Mesothelial cell of epicardium (in vitro differentiated cells): ENCODE results near the gene CCSER2. TPM values are rescaled to one million over a fixed set of nuclear protein-coding genes. Genes with fewer than 3 reads are reported as not detected.

Experiments
- DNase-seq, 2 experiments: peaks; one replicate each; pipeline ENCODE4 v3.0.0; 2021; ENCODE audit warnings: low spot score in 2 of 2; ENCODE audit not compliant: unreplicated experiment in 2 of 2
- H3K27ac Mint-ChIP-seq: 2 replicates; pipeline ENCODE4 v1.8.0; 2021; ENCODE audit warnings: mixed read lengths
- H3K27me3 Mint-ChIP-seq: 2 replicates; pipeline ENCODE4 v1.8.0; 2021; ENCODE audit warnings: low read depth, mixed read lengths
- H3K36me3 Mint-ChIP-seq: 2 replicates; pipeline ENCODE4 v1.8.0; 2021; ENCODE audit warnings: mixed read lengths
- H3K4me1 Mint-ChIP-seq: 2 replicates; pipeline ENCODE4 v1.8.0; 2021; ENCODE audit warnings: mixed read lengths
- H3K4me3 Mint-ChIP-seq: 2 replicates; pipeline ENCODE4 v1.8.0; 2021; ENCODE audit warnings: mild to moderate bottlenecking, moderate library complexity, mixed read lengths
- H3K9me3 Mint-ChIP-seq: 2 replicates; pipeline ENCODE4 v1.8.0; 2021; ENCODE audit warnings: mixed read lengths
- total RNA-seq: library from RNA; stranded (reverse); gene quantifications from 3 replicates; pipeline ENCODE4 v1.2.1, GENCODE V29; 2021
- TF ChIP-seq, protein P1 (sequence below): fragments of 200-600 bp; sonication (generic); IDR thresholded peaks from one replicate; pipeline ENCODE4 v1.5.0; 2021; ENCODE audit warnings: antibody characterized with exemption; ENCODE audit not compliant: unreplicated experiment

Gene CCSER2
- total RNA-seq, 1 donor from 2014 or later, result 37.1 TPM

DNA sequence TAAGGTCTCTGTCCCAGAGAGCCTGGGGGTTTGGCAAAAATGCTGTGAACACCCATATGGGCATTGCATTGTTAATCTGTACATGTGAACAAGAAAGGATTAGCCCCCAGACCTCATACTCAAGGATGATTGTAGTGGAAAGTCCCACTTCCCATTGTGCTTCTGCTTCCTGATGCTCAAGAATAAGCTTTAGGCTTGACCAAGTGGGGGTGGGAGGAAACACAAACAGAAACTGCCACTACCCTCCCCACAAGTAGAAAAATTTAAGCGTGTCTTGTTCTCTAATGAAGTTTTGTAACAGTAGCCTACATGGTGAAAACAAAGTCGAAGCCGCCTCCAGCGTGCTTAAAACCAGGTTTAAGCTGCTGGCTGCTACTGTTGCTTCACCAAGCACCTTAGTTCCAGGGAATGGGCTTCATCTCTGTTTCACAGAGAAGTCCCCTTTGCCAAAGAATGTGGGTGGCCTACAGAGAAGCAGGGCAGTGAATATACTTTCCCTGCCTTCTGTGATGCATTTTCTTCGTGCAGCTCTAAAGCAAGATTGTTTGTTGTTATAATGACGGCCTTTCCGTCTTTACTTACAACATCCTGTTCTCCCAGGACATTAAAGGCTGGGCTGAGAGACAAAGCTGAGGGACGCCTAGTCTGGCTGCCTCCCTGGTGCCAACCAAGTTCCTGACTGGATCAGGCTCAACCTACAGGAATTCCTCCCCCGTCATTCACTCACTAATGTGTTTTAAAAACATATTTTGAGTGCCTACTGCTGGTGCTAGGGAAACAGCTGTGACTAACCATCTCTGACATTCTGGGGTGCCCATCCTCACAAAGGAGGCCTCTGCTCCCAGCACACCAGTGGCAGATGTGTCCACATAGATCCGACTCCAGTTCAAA is 32.1 kb upstream of the CCSER2 start:
- TF ChIP-seq, protein P1, sequence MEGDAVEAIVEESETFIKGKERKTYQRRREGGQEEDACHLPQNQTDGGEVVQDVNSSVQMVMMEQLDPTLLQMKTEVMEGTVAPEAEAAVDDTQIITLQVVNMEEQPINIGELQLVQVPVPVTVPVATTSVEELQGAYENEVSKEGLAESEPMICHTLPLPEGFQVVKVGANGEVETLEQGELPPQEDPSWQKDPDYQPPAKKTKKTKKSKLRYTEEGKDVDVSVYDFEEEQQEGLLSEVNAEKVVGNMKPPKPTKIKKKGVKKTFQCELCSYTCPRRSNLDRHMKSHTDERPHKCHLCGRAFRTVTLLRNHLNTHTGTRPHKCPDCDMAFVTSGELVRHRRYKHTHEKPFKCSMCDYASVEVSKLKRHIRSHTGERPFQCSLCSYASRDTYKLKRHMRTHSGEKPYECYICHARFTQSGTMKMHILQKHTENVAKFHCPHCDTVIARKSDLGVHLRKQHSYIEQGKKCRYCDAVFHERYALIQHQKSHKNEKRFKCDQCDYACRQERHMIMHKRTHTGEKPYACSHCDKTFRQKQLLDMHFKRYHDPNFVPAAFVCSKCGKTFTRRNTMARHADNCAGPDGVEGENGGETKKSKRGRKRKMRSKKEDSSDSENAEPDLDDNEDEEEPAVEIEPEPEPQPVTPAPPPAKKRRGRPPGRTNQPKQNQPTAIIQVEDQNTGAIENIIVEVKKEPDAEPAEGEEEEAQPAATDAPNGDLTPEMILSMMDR, result no peak
- Mint-ChIP-seq H3K36me3 (no peaks in the 10 kb centered on the region), H3K4me1 (no peaks in the 10 kb centered on the region), H3K27ac (no peak overlapping the region), H3K27me3 (peaks cover 13% of the 10 kb centered on the region), H3K4me3 (no peak overlapping the region), H3K9me3 (peaks cover 3% of the 10 kb centered on the region)
- DNase-seq, result no peak

- no peak overlapping the region for H3K4me3 Mint-ChIP-seq
- no peaks in the 10 kb centered on the region for H3K4me1 Mint-ChIP-seq
- H3K36me3 Mint-ChIP-seq, result no peaks in the 10 kb centered on the region
- no peak for DNase-seq
- H3K27ac Mint-ChIP-seq, result no peak overlapping the region
- H3K9me3 Mint-ChIP-seq, result no peaks in the 10 kb centered on the region
- TF ChIP-seq, protein P1, result no peak
- H3K27me3 Mint-ChIP-seq, result peaks cover 17% of the 10 kb centered on the region
These were observed 30.3 kb upstream of the CCSER2 start for GRCh38 chr10:84298057-84298456.

- H3K27me3 Mint-ChIP-seq, result peaks cover 22% of the 10 kb centered on the region
- no peak overlapping the region for H3K4me3 Mint-ChIP-seq
- H3K36me3 Mint-ChIP-seq, result no peaks in the 10 kb centered on the region
- no peaks in the 10 kb centered on the region for H3K4me1 Mint-ChIP-seq
- no peak overlapping the region for H3K27ac Mint-ChIP-seq
- TF ChIP-seq, protein P1, result no peak
- no peaks in the 10 kb centered on the region for H3K9me3 Mint-ChIP-seq
- no peak for DNase-seq
These were observed 26.2 kb upstream of the CCSER2 start for GRCh38 chr10:84302223-84302622.

GRCh38 chr10:84306751-84307384 is 21.5 kb upstream of the CCSER2 start:
- H3K4me3 Mint-ChIP-seq, result no peak overlapping the region

GRCh38 chr10:84308021-84308420 is 20.4 kb upstream of the CCSER2 start:
- no peak for DNase-seq
- no peak overlapping the region for H3K27ac Mint-ChIP-seq
- TF ChIP-seq, protein P1, result no peak
- H3K36me3 Mint-ChIP-seq, result no peaks in the 10 kb centered on the region
- peaks cover 5% of the 10 kb centered on the region for H3K4me1 Mint-ChIP-seq
- no peak overlapping the region for H3K4me3 Mint-ChIP-seq
- no peaks in the 10 kb centered on the region for H3K9me3 Mint-ChIP-seq
- peaks cover 8% of the 10 kb centered on the region for H3K27me3 Mint-ChIP-seq

More at GRCh38 chr10:84306751-84307384, 21.5 kb upstream of the CCSER2 start:
- H3K9me3 Mint-ChIP-seq, result no peaks in the 10 kb centered on the region
- H3K27ac Mint-ChIP-seq, result no peak overlapping the region
- DNase-seq, result no peak
- TF ChIP-seq, protein P1, result no peak
- no peaks in the 10 kb centered on the region for H3K36me3 Mint-ChIP-seq
- peaks cover 11% of the 10 kb centered on the region for H3K27me3 Mint-ChIP-seq
- H3K4me1 Mint-ChIP-seq, result peaks cover 5% of the 10 kb centered on the region
